ENCODE data around the gene GDPD5.
"Not testable (repeated sequence)": the region's sequence is repeated elsewhere in the genome, so short reads cannot be mapped to it uniquely, and the experiment has no call there.

Gene GDPD5

GRCh38 chr11:75422248-75423231, 103.2 kb downstream of the GDPD5 start:
- no peak overlapping the region for H3K4me3 ChIP-seq (ENCODE audit: low read depth, low read length)
- DNase-seq (ENCODE audit: low read depth), result peak; percentile 91
- no peak for TF ChIP-seq CTCF (IDR thresholded peaks at IDR 0.05; ENCODE audit: control insufficient read depth, extremely low read depth, insufficient read depth)

GRCh38 chr11:75421902-75422247, 103.9 kb downstream of the GDPD5 start:
- H3K4me3 ChIP-seq (ENCODE audit: low read depth, low read length), result no peak overlapping the region
- TF ChIP-seq CTCF (IDR thresholded peaks at IDR 0.05; ENCODE audit: control insufficient read depth, extremely low read depth, insufficient read depth), result no peak
- DNase-seq (ENCODE audit: low read depth), result no peak

- no peak for TF ChIP-seq CTCF (IDR thresholded peaks at IDR 0.05; ENCODE audit: control insufficient read depth, extremely low read depth, insufficient read depth)
- no peak for DNase-seq (ENCODE audit: low read depth)
- H3K4me3 ChIP-seq (ENCODE audit: low read depth, low read length), result no peak overlapping the region
These were observed 104.6 kb downstream of the GDPD5 start for GRCh38 chr11:75421035-75421602.

- no peak overlapping the region for H3K4me3 ChIP-seq (ENCODE audit: low read depth, low read length)
- no peak for TF ChIP-seq CTCF (IDR thresholded peaks at IDR 0.05; ENCODE audit: control insufficient read depth, extremely low read depth, insufficient read depth)
- DNase-seq (ENCODE audit: low read depth), result no peak
These were observed 105.3 kb downstream of the GDPD5 start for GRCh38 chr11:75420224-75421034.

GRCh38 chr11:75413864-75414263, 111.9 kb downstream of the GDPD5 start:
- no peak overlapping the region for H3K4me3 ChIP-seq (ENCODE audit: low read depth, low read length)
- DNase-seq (ENCODE audit: low read depth), result no peak
- no peak for TF ChIP-seq CTCF (IDR thresholded peaks at IDR 0.05; ENCODE audit: control insufficient read depth, extremely low read depth, insufficient read depth)

- H3K4me3 ChIP-seq (ENCODE audit: low read depth, low read length); DNase-seq (ENCODE audit: low read depth): not testable (repeated sequence)
These were observed 112.6 kb downstream of the GDPD5 start for GRCh38 chr11:75413146-75413545.

- not testable (repeated sequence) for H3K4me3 ChIP-seq (ENCODE audit: low read depth, low read length); DNase-seq (ENCODE audit: low read depth)
These were observed 115.8 kb downstream of the GDPD5 start for GRCh38 chr11:75409971-75410370.

Measured in LNCaP clone FGC (cell line).